T-cell (primary cell): ENCODE results near the gene CYP2D6. TPM values are rescaled to one million over a fixed set of nuclear protein-coding genes. Genes with fewer than 3 reads are reported as not detected.
"Not testable (repeated sequence)": the region's sequence is repeated elsewhere in the genome, so short reads cannot be mapped to it uniquely, and the experiment has no call there.

ENCODE experiments used
- ATAC-seq, 4 experiments: fragments of 200-7000 bp in 3 of 4; fragments of 150-1000 bp in 1 of 4; cut with Tn5 transposase; replicated peaks in 1 of 4; 1 replicate in 3 of 4; 2 replicates in 1 of 4; pipeline ENCODE4 v1.10.0; 2021; ENCODE audit warnings: moderate library complexity in 3 of 4, mild to moderate bottlenecking in 2 of 4, moderate number of reproducible peaks in 1 of 4
- CTCF ChIA-PET, 2 donors: fragments of 300-600 bp; sonication (Branson Sonifier 250); formaldehyde crosslinking; loops; one replicate each; lab custom pipeline; 2022; ENCODE audit warnings: antibody characterized with exemption in 2 of 2; lab: Charles Lee
- POLR2A ChIA-PET, 2 donors: fragments of 300-600 bp; sonication (Branson Sonifier 250); formaldehyde crosslinking; loops; one replicate each; lab custom pipeline; 2022; ENCODE audit warnings: antibody characterized with exemption in 2 of 2; lab: Charles Lee
- DNase-seq, 35 experiments: peaks; one replicate each; pipeline versions ENCODE4 v3.0.0 to v3.0.0-alpha.2; 2013 to 2023
- H3K27ac ChIP-seq: one replicate; pipeline ENCODE4 v1.5.1; 2013; ENCODE audit warnings: low read length
- H3K27me3 ChIP-seq, 2 experiments: replicated peaks in 1 of 2; 1 replicate in 1 of 2; 2 replicates in 1 of 2; pipeline versions ENCODE4 v1.6.1 to v1.7.0; 2013; ENCODE audit warnings: low read length in 1 of 2, mixed read lengths in 1 of 2; ENCODE audit not compliant: control insufficient read depth in 2 of 2, insufficient read depth in 2 of 2; ENCODE audit errors: extremely low read depth in 1 of 2
- H3K36me3 ChIP-seq, 2 donors: 1 replicate in 1 of 2; 2 replicates in 1 of 2; pipeline versions ENCODE4 v1.6.1 to v1.7.0; 2013; ENCODE audit warnings: low read length in 1 of 2; ENCODE audit not compliant: control insufficient read depth in 2 of 2, insufficient read depth in 1 of 2; ENCODE audit errors: extremely low read depth in 1 of 2
- H3K4me1 ChIP-seq, 2 experiments: 1 replicate in 1 of 2; 2 replicates in 1 of 2; pipeline versions ENCODE4 v1.6.1 to v1.7.0; 2013; ENCODE audit warnings: low read length in 2 of 2, mixed read lengths in 1 of 2; ENCODE audit not compliant: insufficient read depth in 2 of 2, control insufficient read depth in 1 of 2; ENCODE audit errors: extremely low read depth in 1 of 2
- H3K4me3 ChIP-seq, 2 donors: 1 replicate in 1 of 2; 2 replicates in 1 of 2; pipeline versions ENCODE4 v1.5.1 to v1.7.0; 2013; ENCODE audit warnings: mild to moderate bottlenecking in 2 of 2, low read length in 1 of 2, moderate library complexity in 1 of 2; ENCODE audit not compliant: control insufficient read depth in 1 of 2; ENCODE audit errors: extremely low read depth in 1 of 2
- H3K9me3 ChIP-seq: 2 replicates; pipeline ENCODE4 v1.7.0; 2013
- H3K27ac Mint-ChIP-seq, 2 donors: one replicate each; pipeline ENCODE4 v1.8.0; 2020 to 2021; ENCODE audit warnings: mild to moderate bottlenecking in 2 of 2, mixed read lengths in 2 of 2
- H3K27me3 Mint-ChIP-seq, 2 donors: one replicate each; pipeline ENCODE4 v1.8.0; 2021 to 2022; ENCODE audit warnings: mixed read lengths in 2 of 2
- H3K36me3 Mint-ChIP-seq: one replicate; pipeline ENCODE4 v1.8.0; 2021; ENCODE audit warnings: mixed read lengths
- H3K4me1 Mint-ChIP-seq, 3 donors: one replicate each; pipeline ENCODE4 v1.8.0; 2020 to 2022; ENCODE audit warnings: mixed read lengths in 3 of 3, mild to moderate bottlenecking in 1 of 3
- H3K4me3 Mint-ChIP-seq, 3 donors: one replicate each; pipeline ENCODE4 v1.8.0; 2020 to 2022; ENCODE audit warnings: mild to moderate bottlenecking in 3 of 3, mixed read lengths in 3 of 3, moderate library complexity in 3 of 3
- H3K9me3 Mint-ChIP-seq, 3 donors: one replicate each; pipeline ENCODE4 v1.8.0; 2020 to 2022; ENCODE audit warnings: mixed read lengths in 3 of 3
- WGBS: methylation state at CpG from one replicate; pipeline ENCODE4 v1.1.5; 2013; ENCODE audit warnings: missing lambda C conversion rate; ENCODE audit not compliant: insufficient coverage; 5-methylcytosine and 5-hydroxymethylcytosine counted together
- total RNA-seq, 35 experiments: library from RNA in 6 of 35; stranded (reverse) in 6 of 35; fragments of 120-200 nt in 1 of 35; gene quantifications; one replicate each; pipeline versions ENCODE4 v1.2.1 to v1.2.4 and lab custom pipeline; 2013 to 2026

Gene CYP2D6
- total RNA-seq, 5 donors from 2014 or later (not counting 1 experiment from before 2014, with no cell fraction given) = 4.5 to 9.8 (median 8.6) TPM

DNA sequence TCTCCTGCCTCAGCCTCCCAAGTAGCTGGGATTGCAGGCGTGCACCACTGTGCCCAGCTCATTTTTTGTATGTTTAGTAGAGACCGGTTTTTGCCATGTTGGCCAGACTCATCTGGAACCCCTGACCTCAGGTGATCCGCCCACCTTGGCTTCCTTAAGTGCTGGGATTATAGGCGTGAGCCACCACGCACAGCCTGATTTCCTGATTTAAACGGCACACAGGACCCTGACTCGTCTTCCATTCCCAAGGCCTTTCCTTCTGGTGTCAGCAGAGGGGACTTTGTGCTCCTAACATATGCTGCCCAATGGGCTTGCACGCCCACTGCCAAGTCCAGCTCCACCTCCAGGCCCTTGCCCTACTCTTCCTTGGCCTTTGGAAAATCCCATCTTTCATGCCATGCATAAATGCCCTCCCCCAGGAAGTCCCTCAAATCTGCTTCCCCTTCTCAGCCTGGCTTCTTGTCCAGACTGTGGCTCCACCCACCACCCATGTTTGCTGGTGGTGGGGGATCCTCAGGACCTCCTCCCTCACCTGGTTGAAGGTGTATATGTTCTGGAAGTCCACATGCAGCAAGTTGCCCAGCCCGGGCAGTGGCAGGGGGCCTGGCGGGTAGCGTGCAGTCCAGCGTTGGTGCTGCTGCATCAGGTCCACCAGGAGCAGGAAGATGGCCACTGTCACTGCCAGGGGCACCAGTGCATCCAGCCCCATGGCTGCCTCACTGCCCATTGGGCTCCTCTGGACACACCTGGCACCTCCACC is 23.9 kb upstream of the CYP2D6 start:
- no peaks in the 10 kb centered on the region for H3K9me3 Mint-ChIP-seq
- H3K36me3 ChIP-seq = peaks cover 12 to 36% of the 10 kb centered on the region in 2 donors
- H3K27ac ChIP-seq = no peak overlapping the region
- H3K4me3 ChIP-seq = no peak overlapping the region
- no peaks in the 10 kb centered on the region for H3K27me3 Mint-ChIP-seq
- DNase-seq (no peak), ATAC-seq (no peak)
- no peak overlapping the region for H3K27ac Mint-ChIP-seq
- peaks cover 44% of the 10 kb centered on the region for H3K36me3 Mint-ChIP-seq
- H3K9me3 ChIP-seq = no peaks in the 10 kb centered on the region
- 95% methylated on average over 10 of the region's 12 CpGs for WGBS
- no peaks in the 10 kb centered on the region for H3K4me1 ChIP-seq
- ChIA-PET CTCF (no interaction called here), POLR2A (no interaction called here)
- H3K27me3 ChIP-seq = no peaks in the 10 kb centered on the region
- H3K4me3 Mint-ChIP-seq = no peak overlapping the region
- H3K4me1 Mint-ChIP-seq = no peaks in the 10 kb centered on the region

DNA sequence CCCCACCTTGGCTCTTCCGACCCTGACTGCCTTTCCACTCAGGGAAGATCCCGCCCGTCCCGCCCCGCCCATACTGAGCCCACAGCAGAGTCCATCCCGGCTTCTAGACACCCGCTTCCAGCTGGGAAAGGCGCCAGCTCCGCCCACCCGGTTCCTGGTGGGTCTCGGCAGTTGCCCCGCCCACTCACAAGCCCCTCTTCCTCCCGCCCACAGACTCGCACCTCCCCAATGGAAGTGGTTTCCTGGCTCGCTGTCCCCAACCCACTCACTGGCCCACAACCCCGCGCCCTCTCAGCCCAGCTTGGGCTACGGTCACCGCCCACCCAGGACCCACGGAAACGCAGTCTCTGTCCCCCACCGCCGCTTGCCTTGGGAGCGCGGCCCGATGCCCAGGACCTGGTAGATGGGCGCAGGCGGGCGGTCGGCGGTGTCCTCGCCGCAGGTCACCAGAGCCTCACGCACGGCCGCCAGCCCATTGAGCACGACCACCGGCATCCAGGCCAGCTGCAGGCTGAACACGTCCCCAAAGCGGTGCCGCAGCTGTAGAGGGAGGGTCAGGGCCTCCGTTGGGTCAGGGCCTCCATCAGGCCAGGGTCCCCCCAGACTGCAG is 22.2 kb upstream of the CYP2D6 start:
- ATAC-seq = no peak
- Mint-ChIP-seq H3K27me3 (no peaks in the 10 kb centered on the region), H3K36me3 (peaks cover 45% of the 10 kb centered on the region), H3K4me1 (no peaks in the 10 kb centered on the region), H3K4me3 (no peak overlapping the region), H3K9me3 (no peaks in the 10 kb centered on the region), H3K27ac (no peak overlapping the region)
- Histone ChIP-seq H3K27ac (no peak overlapping the region), H3K4me1 (no peaks in the 10 kb centered on the region), H3K36me3 (peaks cover 12 to 37% of the 10 kb centered on the region in 2 donors), H3K4me3 (no peak overlapping the region), H3K27me3 (no peaks in the 10 kb centered on the region), H3K9me3 (no peaks in the 10 kb centered on the region)
- CTCF ChIA-PET = no interaction called here
- no peak for DNase-seq
- POLR2A ChIA-PET = no interaction called here
- WGBS = 91% methylated on average over 38 of the region's 42 CpGs

DNA sequence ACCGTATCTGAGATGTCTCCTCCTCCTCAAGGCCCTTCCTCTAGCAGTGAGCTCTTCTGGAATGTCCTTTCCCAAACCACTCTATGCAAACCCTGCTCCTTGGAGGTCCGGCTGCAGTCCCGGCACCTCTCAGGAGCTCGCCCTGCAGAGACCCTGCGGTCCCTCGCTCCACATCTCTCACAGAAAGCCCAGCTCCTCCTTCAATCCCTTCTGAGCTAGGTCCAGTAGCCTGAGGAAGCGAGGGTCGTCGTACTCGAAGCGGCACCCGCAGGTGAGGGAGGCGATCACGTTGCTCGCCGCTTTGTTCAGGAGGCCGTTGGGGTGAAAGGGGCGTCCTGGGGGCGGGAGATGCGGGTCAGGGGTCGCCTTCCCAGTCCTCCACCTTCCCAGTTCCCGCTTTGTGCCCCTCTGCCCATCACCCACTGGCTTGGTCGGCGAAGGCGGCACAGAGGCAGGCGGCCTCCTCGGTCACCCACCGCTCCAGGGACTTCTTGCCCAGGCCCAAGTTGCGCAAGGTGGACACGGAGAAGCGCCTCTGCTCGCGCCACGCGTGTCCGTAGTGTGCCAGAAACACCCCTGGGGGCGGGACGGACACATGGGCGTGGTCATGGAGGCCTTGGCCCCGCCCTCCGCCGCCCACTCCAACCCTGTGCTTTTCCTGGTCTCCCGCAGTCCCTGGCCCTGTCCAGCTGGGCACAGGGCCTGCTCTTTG is 21.5 kb upstream of the CYP2D6 start:
- Mint-ChIP-seq H3K4me1 (no peaks in the 10 kb centered on the region), H3K27ac (no peak overlapping the region), H3K4me3 (no peak overlapping the region), H3K9me3 (no peaks in the 10 kb centered on the region), H3K27me3 (no peaks in the 10 kb centered on the region), H3K36me3 (peaks cover 48% of the 10 kb centered on the region)
- Histone ChIP-seq H3K9me3 (no peaks in the 10 kb centered on the region), H3K36me3 (peaks cover 12 to 37% of the 10 kb centered on the region in 2 donors), H3K27me3 (no peaks in the 10 kb centered on the region), H3K4me1 (no peaks in the 10 kb centered on the region), H3K4me3 (no peak overlapping the region), H3K27ac (no peak overlapping the region)
- ChIA-PET CTCF (no interaction called here), POLR2A (no interaction called here)
- DNase-seq (no peak), ATAC-seq (no peak)
- WGBS = 93% methylated on average over 41 of the region's 43 CpGs

DNA sequence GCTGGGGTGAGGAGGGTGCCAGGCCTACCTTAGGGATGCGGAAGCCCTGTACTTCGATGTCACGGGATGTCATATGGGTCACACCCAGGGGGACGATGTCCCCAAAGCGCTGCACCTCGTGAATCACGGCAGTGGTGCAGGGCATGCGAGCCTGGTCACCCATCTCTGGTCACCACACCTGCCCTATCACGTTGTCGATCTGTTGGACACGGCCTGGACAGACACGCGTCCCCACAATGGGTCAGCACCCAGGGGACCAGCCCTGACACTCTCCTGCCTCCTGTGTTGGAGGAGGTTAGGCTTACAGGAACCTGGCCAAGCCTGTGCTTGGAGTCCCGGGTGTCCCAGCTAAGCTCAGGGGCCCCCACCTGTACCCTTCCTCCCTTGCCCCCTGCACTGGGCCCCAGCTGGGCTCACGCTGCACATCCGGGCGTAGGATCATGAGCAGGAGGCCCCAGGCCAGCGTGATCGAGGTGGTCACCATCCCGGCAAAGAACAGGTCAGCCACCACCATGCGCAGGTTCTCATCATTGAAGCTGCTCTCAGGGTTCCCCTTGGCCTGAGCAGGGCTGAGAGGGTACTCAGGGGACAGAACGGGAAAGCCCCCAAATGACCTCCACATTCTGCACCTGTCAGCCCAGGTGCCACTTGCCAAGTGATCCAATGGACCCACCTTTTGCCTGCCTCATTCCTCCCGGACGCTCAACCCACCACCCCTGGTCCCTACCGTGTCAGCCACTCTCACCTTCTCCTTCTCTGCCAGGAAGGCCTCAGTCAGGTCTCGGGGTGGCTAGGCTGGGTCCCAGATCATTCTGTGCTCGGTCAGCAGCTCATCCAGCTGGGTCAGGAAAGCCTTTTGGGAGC is 20.3 kb upstream of the CYP2D6 start:
- 96% methylated on average over 12 of the region's 27 CpGs for WGBS
- Mint-ChIP-seq H3K27me3 (no peaks in the 10 kb centered on the region), H3K4me1 (no peaks in the 10 kb centered on the region), H3K36me3 (peaks cover 47% of the 10 kb centered on the region), H3K9me3 (no peaks in the 10 kb centered on the region), H3K27ac (peak overlapping the region in 1 of 2 donors; percentile 34), H3K4me3 (no peak overlapping the region)
- Histone ChIP-seq H3K4me1 (no peaks in the 10 kb centered on the region), H3K36me3 (peaks cover 7 to 26% of the 10 kb centered on the region in 2 donors), H3K4me3 (no peak overlapping the region), H3K27ac (no peak overlapping the region), H3K27me3 (no peaks in the 10 kb centered on the region), H3K9me3 (no peaks in the 10 kb centered on the region)
- POLR2A ChIA-PET = no interaction called here
- DNase-seq (no peak), ATAC-seq (peak in 1 of 4 experiments; percentile 25)
- CTCF ChIA-PET = no interaction called here

DNA sequence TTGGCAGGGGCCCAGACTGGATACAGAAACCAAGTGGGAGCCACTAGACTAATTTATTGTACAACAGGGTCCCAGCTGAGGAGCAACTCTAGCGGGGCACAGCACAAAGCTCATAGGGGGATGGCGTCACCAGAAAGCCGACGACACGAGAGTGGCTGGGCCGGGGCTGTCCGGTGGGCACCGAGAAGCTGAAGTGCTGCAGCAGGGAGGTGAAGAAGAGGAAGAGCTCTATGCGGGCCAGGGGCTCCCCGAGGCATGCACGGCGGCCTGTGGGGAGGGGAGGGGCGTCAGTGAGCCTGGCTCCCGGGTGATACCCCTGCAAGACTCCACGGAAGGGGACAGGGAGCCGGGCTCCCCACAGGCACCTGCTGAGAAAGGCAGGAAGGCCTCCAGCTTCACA is 19.2 kb upstream of the CYP2D6 start:
- H3K4me3 Mint-ChIP-seq, H3K4me1 ChIP-seq, H3K27me3 ChIP-seq, H3K4me1 Mint-ChIP-seq, H3K9me3 ChIP-seq, H3K27ac ChIP-seq, H3K27ac Mint-ChIP-seq, CTCF ChIA-PET, ATAC-seq, POLR2A ChIA-PET, H3K4me3 ChIP-seq, H3K9me3 Mint-ChIP-seq, DNase-seq, H3K27me3 Mint-ChIP-seq: not testable (repeated sequence)
- H3K36me3 Mint-ChIP-seq = peaks cover 47% of the 10 kb centered on the region
- 100% methylated on average over 5 of the region's 16 CpGs for WGBS
- H3K36me3 ChIP-seq = peaks cover 8 to 16% of the 10 kb centered on the region in 2 donors

DNA sequence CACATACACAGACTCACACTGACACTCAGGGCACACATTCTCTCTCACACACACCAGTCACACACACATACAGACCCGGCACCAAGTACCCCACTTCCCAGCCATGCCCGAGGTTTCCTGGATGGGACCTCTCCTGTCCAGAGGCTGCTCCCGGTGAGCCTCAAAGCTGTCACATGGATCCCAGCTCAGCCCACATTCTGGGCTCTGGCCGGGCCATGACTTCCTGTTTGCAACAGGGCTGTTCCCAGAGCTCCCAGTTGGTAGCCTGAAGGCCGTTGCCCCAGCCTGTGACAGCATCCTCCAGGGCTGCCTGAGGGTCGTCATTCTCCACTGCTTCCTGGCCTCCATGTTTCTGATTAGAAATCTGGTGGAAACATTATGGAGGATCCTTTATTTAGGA is 14.6 kb upstream of the CYP2D6 start:
- Mint-ChIP-seq H3K27ac (no peak overlapping the region), H3K36me3 (peaks cover 37% of the 10 kb centered on the region), H3K4me1 (no peaks in the 10 kb centered on the region), H3K27me3 (no peaks in the 10 kb centered on the region), H3K4me3 (no peak overlapping the region), H3K9me3 (no peaks in the 10 kb centered on the region)
- DNase-seq (no peak), ATAC-seq (no peak)
- 45% methylated on average over 5 of the region's 6 CpGs for WGBS
- ChIA-PET POLR2A (no interaction called here), CTCF (no interaction called here)
- Histone ChIP-seq H3K4me3 (no peak overlapping the region), H3K27me3 (no peaks in the 10 kb centered on the region), H3K27ac (no peak overlapping the region), H3K36me3 (peaks cover 3 to 14% of the 10 kb centered on the region in 2 donors), H3K4me1 (no peaks in the 10 kb centered on the region), H3K9me3 (no peaks in the 10 kb centered on the region)
